PC-9 (cell line): ENCODE results near the gene SLC8A1.

Experiments
- CTCF ChIP-seq: fragments of 200-600 bp; sonication (generic); conservative IDR thresholded peaks from 2 replicates; pipeline ENCODE4 v1.6.1; 2017; ENCODE audit warnings: mixed run types, antibody characterized with exemption, mild to moderate bottlenecking, moderate library complexity
- EZH2 ChIP-seq: fragments of 200-600 bp; sonication (generic); IDR thresholded peaks from 2 replicates; pipeline ENCODE4 v1.8.0; 2017; ENCODE audit warnings: antibody characterized with exemption, low read depth

GRCh38 chr2:40213619-40214018 is 238.3 kb downstream of the SLC8A1 start:
- TF ChIP-seq CTCF (no peak), EZH2 (no peak)
